HG03045 (cell line): ENCODE measurements around the gene KPTN.

Experiments
- ATAC-seq: cut with Tn5 transposase; IDR thresholded peaks from one replicate; pipeline ENCODE4 v1.9.1; 2021; ENCODE audit warnings: mild to moderate bottlenecking, moderate library complexity; ENCODE audit not compliant: unreplicated experiment

Gene KPTN

DNA sequence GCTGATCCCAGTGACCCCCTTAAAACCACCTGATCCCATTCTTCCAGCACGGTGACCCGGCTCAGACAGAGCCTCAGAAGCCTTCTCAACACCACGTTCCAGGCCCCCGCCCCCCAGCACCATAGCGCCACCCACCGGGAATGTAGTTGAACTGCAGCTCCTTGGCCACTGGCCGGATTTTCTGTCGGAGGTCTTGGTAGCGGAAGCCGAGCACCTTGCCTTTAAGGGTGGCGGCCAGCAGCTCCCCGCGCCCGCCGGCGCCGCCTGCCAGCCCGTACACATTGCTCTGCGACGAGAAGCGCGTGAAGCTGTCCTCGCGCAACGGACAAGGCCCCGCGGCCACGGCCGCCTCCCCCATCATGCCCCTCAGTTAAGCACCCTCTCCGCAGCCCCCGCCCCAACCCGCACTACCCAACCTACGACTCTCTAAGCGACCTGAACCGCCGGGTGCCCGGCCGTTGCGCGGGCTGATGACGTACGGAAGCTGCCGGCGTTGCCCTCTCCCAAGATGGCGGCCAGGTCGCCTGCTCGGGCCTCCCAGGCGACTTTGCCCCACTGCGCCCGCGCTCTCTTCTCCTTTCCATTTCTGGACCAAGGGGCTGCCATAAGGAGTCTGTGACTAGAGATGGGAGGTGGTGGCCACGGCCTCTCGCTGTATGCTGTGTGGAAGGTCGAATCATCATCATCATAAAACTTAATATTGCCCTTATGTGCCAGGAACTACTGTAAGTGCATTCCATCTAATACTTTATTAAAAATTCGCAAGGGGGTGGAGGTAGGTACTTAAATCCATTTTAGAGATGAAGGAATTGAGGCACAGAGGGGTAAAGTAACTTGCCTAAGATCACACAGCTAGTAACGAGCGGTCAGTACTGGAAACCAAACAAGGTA lies at the start of gene KPTN:
TSS of gene KPTN (minus strand) at position 420 of the 891 bp plus-strand sequence. CDS start at position 361, 59 bp downstream.
- peak; percentile 59 for ATAC-seq

GRCh38 chr19:47531640-47532387 lies 47.8 kb upstream of the KPTN start:
- no peak for ATAC-seq

- ATAC-seq: no peak
Measured at GRCh38 chr19:47529018-47529742, 45.2 kb upstream of the KPTN start.

- no peak for ATAC-seq
Measured at GRCh38 chr19:47526798-47527197, 42.8 kb upstream of the KPTN start.

DNA sequence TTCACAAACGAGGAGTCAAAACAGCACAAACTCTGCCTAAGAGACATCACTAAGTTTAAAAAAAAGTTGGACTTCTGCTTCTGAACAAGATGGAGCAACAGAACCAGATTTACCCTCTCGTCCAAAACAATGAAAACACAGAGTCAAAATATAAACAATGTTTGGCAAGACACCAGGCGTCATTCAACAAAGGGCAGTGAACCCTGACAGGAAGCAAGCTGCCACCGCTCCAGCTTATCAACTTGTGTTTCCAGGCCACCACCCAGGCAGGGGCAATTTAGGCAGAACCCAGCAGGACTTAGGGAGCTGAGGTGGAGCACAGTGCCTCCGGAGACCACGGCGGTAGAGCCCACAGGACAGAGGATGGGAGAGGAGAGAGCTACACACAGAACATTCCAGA lies 39.5 kb upstream of the KPTN start:
- ATAC-seq: no peak

DNA sequence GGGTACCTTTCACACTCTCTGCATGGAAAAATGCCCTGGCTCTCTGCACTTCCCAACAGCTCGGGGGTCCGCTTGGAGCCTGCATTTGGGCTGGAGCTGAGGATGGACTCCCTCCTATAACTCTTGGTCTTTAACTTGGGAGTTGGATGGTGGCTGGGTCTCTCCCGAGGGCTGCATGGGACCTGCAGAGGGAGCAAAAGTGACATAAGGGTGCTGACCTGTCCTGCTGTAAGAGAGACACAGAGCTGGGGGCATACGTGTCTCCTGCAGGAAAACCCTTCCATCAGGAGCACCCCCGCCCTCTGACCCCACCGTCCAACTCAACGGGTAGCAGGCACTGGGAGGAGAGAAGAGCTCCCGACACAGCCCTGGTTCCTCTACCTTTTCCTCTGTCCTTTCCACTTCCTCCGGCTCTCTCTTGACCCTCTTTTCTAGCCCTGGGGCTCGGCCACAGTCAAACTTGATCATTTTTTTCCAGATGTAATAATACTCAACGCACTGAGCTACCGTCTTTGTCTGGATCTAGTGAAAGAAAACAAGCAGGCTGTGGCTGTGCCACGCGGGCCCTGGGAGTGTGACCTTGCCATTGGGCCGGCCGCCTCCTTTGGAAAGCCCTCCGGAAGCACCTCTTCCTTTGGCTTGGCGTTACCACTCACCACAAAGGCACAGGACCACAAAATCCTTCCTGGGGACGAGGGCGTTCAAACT lies 37.6 kb upstream of the KPTN start:
- ATAC-seq: no peak

- ATAC-seq: no peak
Measured at GRCh38 chr19:47520839-47521238, 36.8 kb upstream of the KPTN start.

DNA sequence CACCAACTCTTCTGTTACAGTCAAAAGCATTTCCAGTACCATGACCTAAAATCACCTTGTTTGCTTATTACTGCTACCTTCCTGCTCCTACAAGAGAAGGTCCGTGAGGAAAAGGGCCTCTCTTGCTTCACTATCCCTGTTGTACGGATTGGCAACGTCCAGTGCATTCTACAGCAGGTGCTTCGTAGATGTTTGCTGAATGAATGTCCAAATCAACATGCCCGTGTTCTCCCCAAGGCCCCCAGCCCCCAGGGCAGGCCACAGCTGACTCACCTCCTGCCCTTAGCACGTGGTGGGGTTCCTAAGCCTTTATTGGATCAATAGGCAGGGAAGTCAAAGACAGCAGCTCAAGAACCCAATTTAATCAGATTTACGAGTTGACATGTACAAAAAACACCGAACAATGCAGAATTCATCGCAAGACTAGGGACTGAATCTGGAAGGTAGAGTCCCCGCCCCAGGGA lies 36.4 kb upstream of the KPTN start:
- no peak for ATAC-seq

DNA sequence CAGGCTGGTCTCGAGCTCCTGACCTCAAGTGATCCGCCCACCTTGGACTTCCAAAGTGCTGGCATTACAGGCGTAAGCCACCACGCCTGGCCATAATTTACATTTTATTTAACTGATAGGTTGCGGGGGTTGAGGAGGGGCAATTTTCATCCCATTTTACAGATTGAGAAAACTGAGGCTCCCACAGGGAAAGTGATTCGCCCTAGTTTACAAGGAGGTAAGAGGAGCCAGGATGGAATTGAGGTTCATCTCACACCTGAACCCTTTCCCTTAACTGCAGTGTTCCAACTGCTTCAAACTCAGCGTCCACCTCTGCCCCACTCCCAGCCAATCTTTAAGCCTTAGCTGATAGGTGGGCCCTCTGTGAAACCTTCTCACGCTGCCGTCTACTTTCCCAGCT lies 34.8 kb upstream of the KPTN start:
- no peak for ATAC-seq

- ATAC-seq: no peak
Measured at GRCh38 chr19:47518139-47518538, 34.1 kb upstream of the KPTN start.

DNA sequence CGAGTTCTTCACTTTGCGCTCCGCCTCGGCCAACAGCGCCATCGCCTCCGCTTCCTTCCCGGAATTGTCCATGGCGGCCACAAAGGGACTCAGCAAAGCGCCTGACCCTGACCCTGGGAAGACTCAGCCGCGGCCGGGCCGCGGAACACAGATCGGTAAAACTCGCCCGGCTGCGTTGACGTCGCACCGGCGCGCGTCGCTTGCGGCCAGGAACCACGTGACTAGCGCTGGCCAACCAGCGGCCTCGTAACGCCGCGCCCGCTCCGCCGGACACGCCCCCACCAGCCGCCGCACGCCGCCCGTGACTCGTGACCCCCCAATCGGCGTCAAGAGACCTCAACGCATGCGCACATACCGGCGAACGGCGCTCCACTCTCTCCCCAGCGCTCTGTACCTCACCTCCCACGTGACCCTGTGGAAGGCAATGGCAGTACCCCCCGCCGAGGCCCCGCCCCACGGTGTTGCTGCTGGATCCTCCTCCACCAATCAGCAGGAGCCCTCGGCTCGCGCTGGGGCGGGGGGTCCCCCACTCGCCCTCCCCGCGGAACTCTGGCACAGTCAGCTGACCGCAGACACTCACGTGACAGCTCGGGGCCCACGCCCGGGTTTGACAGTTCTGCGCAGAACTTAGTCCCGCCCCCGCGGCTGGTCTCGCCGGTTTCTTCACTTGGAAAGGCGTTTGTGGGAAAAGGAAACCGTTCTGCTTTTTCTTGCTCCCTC lies 31.0 kb upstream of the KPTN start, which contains the start of gene NAPA:
TSS of gene NAPA (minus strand) at position 195 of the 720 bp plus-strand sequence. CDS start at position 72, 123 bp downstream.
- ATAC-seq: peak; percentile 88

GRCh38 chr19:47514151-47514868 lies 30.3 kb upstream of the KPTN start:
- peak; percentile 4 for ATAC-seq

DNA sequence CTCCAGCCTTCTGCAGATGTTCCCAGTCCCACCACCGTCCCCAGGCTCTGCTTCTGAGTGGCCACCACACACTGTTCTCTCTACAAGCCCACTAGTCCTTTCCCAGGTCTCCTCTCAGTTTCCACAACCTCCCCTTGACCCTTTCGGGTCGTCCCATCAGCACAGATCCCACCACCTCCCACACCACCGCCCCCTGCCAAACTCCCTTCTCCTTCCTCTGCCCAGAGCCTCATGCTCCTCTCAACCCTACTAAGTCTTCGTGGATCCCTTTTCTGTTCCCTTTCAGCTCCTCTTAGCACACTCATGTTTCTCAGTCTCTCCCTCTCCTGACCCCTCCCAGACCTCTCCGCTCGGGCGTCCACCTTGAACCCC lies 28.9 kb upstream of the KPTN start:
- ATAC-seq: no peak

DNA sequence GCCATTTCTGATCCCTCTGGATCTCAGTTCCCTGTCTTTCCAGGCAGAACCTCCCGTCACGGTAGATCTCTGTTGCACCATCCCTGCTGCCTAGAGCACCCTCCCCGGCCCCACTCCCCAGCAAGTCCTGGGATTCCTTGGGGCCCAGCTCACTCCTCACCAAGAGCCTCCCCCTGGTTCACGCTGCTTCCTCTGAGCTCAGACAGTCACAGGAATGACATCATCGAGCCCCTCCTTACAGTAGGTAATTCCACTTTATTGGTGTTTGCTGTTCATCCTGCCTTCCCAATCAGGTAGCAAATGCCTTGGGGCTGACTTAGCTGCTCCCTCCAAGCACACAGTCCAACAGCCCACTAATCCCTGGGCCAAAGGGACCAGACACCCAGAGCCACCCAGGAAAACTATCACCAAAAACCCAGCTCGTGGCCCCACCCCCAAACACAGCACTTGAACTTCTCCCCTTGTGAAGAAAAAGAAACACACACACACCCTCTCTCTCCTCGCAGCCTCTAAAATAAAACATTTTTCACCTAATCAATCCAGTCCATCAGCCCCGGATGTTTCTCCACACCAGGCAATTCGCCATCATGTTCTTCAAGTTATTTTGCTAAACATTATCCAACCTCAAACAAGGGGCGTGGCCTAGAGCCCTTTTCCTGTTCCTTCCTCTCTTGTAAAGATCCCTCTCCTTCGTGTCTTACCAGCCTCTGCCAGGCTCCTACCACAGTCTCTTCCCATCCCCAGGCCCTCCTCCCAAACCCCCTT lies 28.3 kb upstream of the KPTN start:
- no peak for ATAC-seq

DNA sequence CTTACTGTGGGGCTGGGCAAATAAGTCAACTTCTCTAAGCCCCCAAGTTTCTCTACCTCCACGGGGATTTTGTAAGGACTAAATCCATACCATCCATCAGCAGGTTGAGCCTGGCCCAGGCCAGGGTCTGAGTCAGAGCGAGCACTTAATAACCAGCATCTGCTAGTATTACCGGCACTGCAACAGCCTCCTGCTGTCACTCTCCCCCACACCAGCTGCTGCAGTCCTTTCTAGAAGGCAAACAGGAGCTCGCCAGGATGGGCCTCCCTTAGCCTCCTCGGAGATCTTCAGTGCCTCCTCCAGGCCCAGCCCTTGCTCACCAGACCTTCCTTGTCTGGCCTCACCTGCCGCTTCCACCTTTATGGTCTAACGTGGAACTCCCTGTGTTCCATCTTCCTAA lies 27.7 kb upstream of the KPTN start:
- no peak for ATAC-seq

GRCh38 chr19:47511128-47511517 lies 27.1 kb upstream of the KPTN start:
- no peak for ATAC-seq

DNA sequence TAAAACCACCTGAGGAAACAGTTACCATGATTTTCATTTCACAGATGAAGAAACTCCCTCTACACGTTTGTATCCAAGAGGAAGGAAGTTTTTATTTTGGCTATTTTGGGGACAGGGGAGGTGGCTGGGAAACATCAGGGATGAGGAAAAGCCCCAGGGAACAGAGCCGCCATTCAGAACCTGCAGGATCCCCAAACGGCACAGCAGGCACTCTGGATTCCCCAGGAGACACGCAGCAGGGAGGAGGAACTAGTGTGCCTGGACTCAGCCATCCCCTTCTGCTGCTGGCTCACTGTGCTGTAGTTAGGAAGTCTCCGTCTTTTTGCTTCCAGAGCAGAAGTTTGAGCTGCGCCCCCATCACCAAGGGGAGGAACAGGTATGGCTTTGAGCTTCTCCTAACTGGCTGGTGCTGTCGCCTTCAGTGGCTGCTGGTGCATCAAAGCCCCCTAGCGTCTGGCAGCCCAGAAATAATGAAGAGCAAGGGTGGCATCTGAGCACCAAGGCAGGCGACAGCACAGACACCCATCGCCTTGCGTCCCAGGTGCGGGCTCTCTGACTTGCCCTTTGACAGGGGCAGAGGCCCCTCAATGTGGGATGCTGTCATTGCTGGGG lies 26.6 kb upstream of the KPTN start:
- ATAC-seq: no peak

DNA sequence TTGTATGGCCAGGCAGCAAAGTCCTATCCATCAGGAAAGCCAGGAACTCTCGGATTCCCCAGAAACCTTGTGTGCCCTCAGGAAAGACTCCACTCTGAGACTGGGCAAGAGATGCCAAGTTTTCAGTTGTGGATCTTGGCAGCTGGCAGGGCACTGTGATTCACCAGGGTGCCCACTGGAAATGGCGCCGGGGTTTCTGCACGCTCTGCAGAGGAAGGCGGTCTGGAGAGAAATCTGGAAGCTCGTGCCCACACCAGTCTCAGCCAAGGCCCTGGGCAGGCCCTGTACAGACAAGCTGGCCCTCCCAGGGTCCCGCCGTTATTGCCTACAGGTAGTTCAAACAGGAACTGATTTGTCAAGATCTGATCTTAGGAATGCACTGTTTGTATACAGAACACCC lies 26.0 kb upstream of the KPTN start:
- no peak for ATAC-seq
